ENCODE data around the gene PLCL1.

GRCh38 chr2:197930570-197931278 is 126.3 kb downstream of the PLCL1 start:
- TF ChIP-seq PRDM15 (CRISPR knock-in tag; IDR thresholded peaks at IDR 0.05): no peak
- no peak for TF ChIP-seq POLR2A (IDR thresholded peaks at IDR 0.05; ENCODE audit: low read depth, low read length)
- no peak for TF ChIP-seq JUNB (IDR thresholded peaks at IDR 0.05)
- no peak for TF ChIP-seq NFYA (IDR thresholded peaks at IDR 0.05; ENCODE audit: borderline replicate concordance, low read depth, low read length)
- no peak for TF ChIP-seq REST (IDR thresholded peaks at IDR 0.05; ENCODE audit: low read depth, low read length)
